ENCODE results near the gene LMAN2L. TPM values are rescaled to one million over a fixed set of nuclear protein-coding genes. Genes with fewer than 3 reads are reported as not detected.

Gene LMAN2L
- total RNA-seq, 4 donors from 2014 or later, result 11.9 to 18.3 (median 16.4) TPM

DNA sequence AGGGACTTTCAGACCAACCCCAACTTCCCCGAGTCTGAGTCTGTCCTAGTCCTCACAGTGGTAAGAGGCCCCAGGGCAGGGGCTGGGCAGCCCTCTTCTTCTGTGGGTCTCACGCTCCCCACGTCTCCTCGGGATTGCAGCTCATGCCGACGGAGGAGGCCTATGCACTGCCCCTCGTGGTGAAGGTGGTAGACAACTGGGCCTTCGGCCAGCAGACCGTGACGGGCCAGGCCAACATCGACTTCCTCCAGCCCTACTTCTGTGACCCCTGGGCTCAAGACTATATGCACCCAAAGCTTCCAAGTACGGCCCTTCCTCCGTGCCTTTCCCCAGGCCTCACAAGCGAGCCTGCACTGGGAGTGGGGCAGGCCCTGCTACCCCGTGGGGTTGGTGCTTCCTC lies 44.3 kb downstream of the LMAN2L start:
- TF ChIP-seq CTCF (IDR thresholded peaks at IDR 0.05), result no peak
- no peak for TF ChIP-seq EP300 (IDR thresholded peaks at IDR 0.05)
- no peak for TF ChIP-seq POLR2A (IDR thresholded peaks at IDR 0.05)
- no peak for TF ChIP-seq POLR2AphosphoS5 (IDR thresholded peaks at IDR 0.05)
- Histone ChIP-seq H3K36me3 (no peaks in the 10 kb centered on the region), H3K27ac (no peak overlapping the region), H3K9me3 (no peaks in the 10 kb centered on the region), H3K27me3 (no peaks in the 10 kb centered on the region), H3K4me3 (no peak overlapping the region), H3K4me1 (peaks cover 19% of the 10 kb centered on the region)
- 79% methylated on average over 10 of the region's 15 CpGs for WGBS
- DNase-seq (ENCODE audit: low spot score in 2 of 2), result peak in 1 of 2 donors; percentile 73

- peak in 1 of 2 donors; percentile 72 for DNase-seq (ENCODE audit: low spot score in 2 of 2)
- no peaks in the 10 kb centered on the region for H3K9me3 ChIP-seq
- no peak overlapping the region for H3K4me3 ChIP-seq
- H3K27me3 ChIP-seq, result no peaks in the 10 kb centered on the region
- TF ChIP-seq CTCF (IDR thresholded peaks at IDR 0.05) (no peak), POLR2AphosphoS5 (IDR thresholded peaks at IDR 0.05) (no peak), EP300 (IDR thresholded peaks at IDR 0.05) (no peak), POLR2A (IDR thresholded peaks at IDR 0.05) (no peak)
- 54% methylated on average over 5 of the region's 13 CpGs for WGBS
- H3K27ac ChIP-seq, result no peak overlapping the region
- no peaks in the 10 kb centered on the region for H3K36me3 ChIP-seq
- H3K4me1 ChIP-seq, result peaks cover 19% of the 10 kb centered on the region
These were observed 44.9 kb downstream of the LMAN2L start for GRCh38 chr2:96694816-96695455.

- Histone ChIP-seq H3K27me3 (no peaks in the 10 kb centered on the region), H3K36me3 (no peaks in the 10 kb centered on the region), H3K9me3 (no peaks in the 10 kb centered on the region), H3K4me1 (peaks cover 19% of the 10 kb centered on the region), H3K27ac (no peak overlapping the region), H3K4me3 (no peak overlapping the region)
- TF ChIP-seq POLR2AphosphoS5 (IDR thresholded peaks at IDR 0.05) (no peak), EP300 (IDR thresholded peaks at IDR 0.05) (no peak), POLR2A (IDR thresholded peaks at IDR 0.05) (no peak), CTCF (IDR thresholded peaks at IDR 0.05) (no peak)
- peak in 1 of 2 donors; percentile 64 for DNase-seq (ENCODE audit: low spot score in 2 of 2)
- WGBS, result 92% methylated on average over 8 of the region's 8 CpGs
These were observed 45.6 kb downstream of the LMAN2L start for GRCh38 chr2:96694279-96694678.

DNA sequence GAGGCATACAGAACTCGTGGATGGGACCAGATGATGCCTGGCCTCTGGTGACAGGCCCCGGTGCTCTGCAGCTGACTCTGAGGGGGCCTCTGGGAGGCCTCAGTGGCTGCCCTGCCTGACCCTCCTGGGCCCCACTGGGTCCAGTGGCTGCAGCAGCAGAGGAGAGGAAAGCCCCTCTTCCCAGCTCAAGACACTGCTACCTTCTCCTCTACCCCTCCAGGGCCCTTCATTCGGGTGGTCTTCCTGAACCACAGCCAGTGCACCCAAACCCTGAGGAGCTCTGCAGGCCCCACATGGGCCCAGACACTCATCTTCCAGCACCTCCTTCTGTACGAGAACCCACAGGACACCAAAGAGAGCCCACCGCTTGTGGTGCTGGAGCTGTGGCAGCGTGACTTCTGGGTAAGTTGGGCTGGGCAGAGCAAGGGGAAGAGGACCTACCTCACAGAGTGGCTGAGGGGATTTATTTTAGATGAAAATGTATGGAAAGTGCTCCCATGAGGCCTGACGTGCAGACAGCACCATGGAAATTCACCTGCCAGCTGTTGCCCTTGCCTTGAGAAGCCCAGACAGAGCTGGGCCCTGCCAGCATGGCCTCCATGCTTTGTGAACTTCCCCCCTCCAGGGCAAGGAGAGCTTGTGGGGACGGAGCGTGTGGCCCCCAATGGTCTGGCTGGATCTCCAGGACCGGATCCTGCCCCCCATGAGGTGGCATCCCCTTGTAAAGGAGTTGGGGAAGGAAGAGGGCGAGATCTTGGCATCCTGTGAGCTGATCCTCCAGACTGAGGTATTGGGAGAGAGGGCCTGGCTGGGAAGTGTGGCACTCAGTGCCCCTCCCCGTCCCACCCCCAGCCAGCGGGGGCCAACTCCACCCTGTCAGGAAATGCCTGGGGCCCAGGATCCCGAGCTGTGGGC lies 46.3 kb downstream of the LMAN2L start:
- no peak overlapping the region for H3K4me3 ChIP-seq
- TF ChIP-seq EP300 (IDR thresholded peaks at IDR 0.05), result no peak
- TF ChIP-seq POLR2AphosphoS5 (IDR thresholded peaks at IDR 0.05), result no peak
- no peak for TF ChIP-seq CTCF (IDR thresholded peaks at IDR 0.05)
- no peak for TF ChIP-seq POLR2A (IDR thresholded peaks at IDR 0.05)
- H3K9me3 ChIP-seq, result no peaks in the 10 kb centered on the region
- no peak overlapping the region for H3K27ac ChIP-seq
- H3K36me3 ChIP-seq, result no peaks in the 10 kb centered on the region
- no peak for DNase-seq (ENCODE audit: low spot score in 2 of 2)
- no peaks in the 10 kb centered on the region for H3K27me3 ChIP-seq
- 71% methylated on average over 10 of the region's 14 CpGs for WGBS
- H3K4me1 ChIP-seq, result peaks cover 16% of the 10 kb centered on the region

Data from suprapubic skin (tissue), 4 donors.